Stimulated activated naive CD8-positive, alpha-beta T cell treated with anti-CD3 and anti-CD28 coated beads, Interleukin-15, Interleukin-2, amounts not matched to agents 100 U/mL and 50 U/mL, for 24 hours (primary cell): ENCODE measurements around the gene INPP5F.
A peak's percentile ranks its signal among the peaks of the same experiment; 100 is the strongest.
"Not testable (repeated sequence)": the region's sequence is repeated elsewhere in the genome, so short reads cannot be mapped to it uniquely, and the experiment has no call there.

ENCODE experiments used
- ATAC-seq: fragments of 150-1000 bp; cut with Tn5 transposase; one replicate; pipeline ENCODE4 v1.10.0; 2021
- DNase-seq: peaks from one replicate; pipeline ENCODE4 v3.0.0; 2021

Gene INPP5F

GRCh38 chr10:119778776-119779445 is 53.1 kb downstream of the INPP5F start:
- DNase-seq (no peak), ATAC-seq (no peak)

- DNase-seq (no peak), ATAC-seq (no peak)
Observed at GRCh38 chr10:119780879-119781480, 55.1 kb downstream of the INPP5F start.

GRCh38 chr10:119781498-119781897 is 55.6 kb downstream of the INPP5F start:
- DNase-seq, result no peak
- no peak for ATAC-seq

GRCh38 chr10:119782981-119783664 is 57.3 kb downstream of the INPP5F start:
- DNase-seq, result no peak

GRCh38 chr10:119783665-119784027 is 57.8 kb downstream of the INPP5F start:
- no peak for ATAC-seq
- DNase-seq, result no peak

More at GRCh38 chr10:119782981-119783664, 57.3 kb downstream of the INPP5F start:
- ATAC-seq, result no peak

GRCh38 chr10:119784340-119785067 is 58.7 kb downstream of the INPP5F start:
- DNase-seq (no peak), ATAC-seq (peak; percentile 79)

- DNase-seq, result no peak
Observed at GRCh38 chr10:119786117-119786769, 60.4 kb downstream of the INPP5F start.

GRCh38 chr10:119795101-119795500 is 69.3 kb downstream of the INPP5F start:
- ATAC-seq, result not testable (repeated sequence)

More at GRCh38 chr10:119786117-119786769, 60.4 kb downstream of the INPP5F start:
- no peak for ATAC-seq

GRCh38 chr10:119796039-119796438 is 70.2 kb downstream of the INPP5F start:
- DNase-seq (no peak), ATAC-seq (no peak)

More at GRCh38 chr10:119795101-119795500, 69.3 kb downstream of the INPP5F start:
- not testable (repeated sequence) for DNase-seq

GRCh38 chr10:119801176-119801575 is 75.3 kb downstream of the INPP5F start:
- ATAC-seq (no peak), DNase-seq (no peak)

- DNase-seq (no peak), ATAC-seq (peak; percentile 36)
Observed at GRCh38 chr10:119801998-119802538, 76.2 kb downstream of the INPP5F start.

GRCh38 chr10:119803264-119803663 is 77.4 kb downstream of the INPP5F start:
- ATAC-seq (no peak), DNase-seq (no peak)

- no peak for ATAC-seq
- no peak for DNase-seq
Observed at GRCh38 chr10:119805702-119806230, 79.9 kb downstream of the INPP5F start.

GRCh38 chr10:119806334-119807130 is 80.7 kb downstream of the INPP5F start:
- ATAC-seq (no peak), DNase-seq (no peak)

GRCh38 chr10:119807960-119808697 is 82.3 kb downstream of the INPP5F start:
- DNase-seq, result no peak
- ATAC-seq, result peak; percentile 61

- DNase-seq, result no peak
- no peak for ATAC-seq
Observed at GRCh38 chr10:119811122-119811521, 85.3 kb downstream of the INPP5F start.

GRCh38 chr10:119812684-119813083 is 86.8 kb downstream of the INPP5F start:
- ATAC-seq, result no peak
- DNase-seq, result no peak

- no peak for ATAC-seq
Observed at GRCh38 chr10:119815671-119816070, 89.8 kb downstream of the INPP5F start.

GRCh38 chr10:119817991-119818888 is 92.4 kb downstream of the INPP5F start:
- ATAC-seq (no peak), DNase-seq (no peak)

More at GRCh38 chr10:119815671-119816070, 89.8 kb downstream of the INPP5F start:
- no peak for DNase-seq
